SK-N-SH (cell line): ENCODE data around the gene ATG2A. TPM values are rescaled to one million over a fixed set of nuclear protein-coding genes. Genes with fewer than 3 reads are reported as not detected.

ENCODE experiments used
- CTCF ChIA-PET: fragments of 300-600, 350-600 bp; formaldehyde crosslinking; extraction: SDS; loops from one replicate; lab custom pipeline; 2021; lab: Yijun Ruan, JAX
- POLR2A ChIA-PET: fragments of 350-600 bp; sonication (Branson Sonifier 250); formaldehyde crosslinking; extraction: SDS; loops from one replicate; lab custom pipeline; 2020; ENCODE audit warnings: antibody characterized with exemption, inconsistent platforms; lab: Yijun Ruan, JAX
- DNase-seq: peaks from one replicate; pipeline ENCODE4 v3.0.0; 2012
- H2AFZ ChIP-seq: fragments of 200-600 bp; sonication (generic); 2 replicates; pipeline ENCODE4 v1.8.1; 2016; ENCODE audit warnings: antibody characterized with exemption, mild to moderate bottlenecking, low read depth
- H3F3A ChIP-seq: fragments of 200-600 bp; sonication (generic); replicated peaks from 2 replicates; pipeline ENCODE3; 2016; ENCODE audit warnings: antibody characterized with exemption, mild to moderate bottlenecking; ENCODE audit not compliant: insufficient read depth
- H3K27ac ChIP-seq, 2 experiments: fragments of 200-500 bp in 1 of 2; fragments of 200-600 bp in 1 of 2; sonication (Bioruptor generic) in 1 of 2; sonication (generic), shearing (Covaris generic) in 1 of 2; 2 replicates each; pipeline versions ENCODE4 v1.5.1 to v1.6.1; 2014 to 2016; ENCODE audit warnings: low read depth in 2 of 2, inconsistent platforms in 1 of 2, low read length in 1 of 2, mild to moderate bottlenecking in 1 of 2, mixed read lengths in 1 of 2
- H3K27me3 ChIP-seq: fragments of 200-600 bp; sonication (generic), shearing (Covaris generic); 2 replicates; pipeline ENCODE4 v1.6.1; 2016; ENCODE audit warnings: mixed run types; ENCODE audit not compliant: insufficient read depth
- H3K36me3 ChIP-seq, 2 experiments: fragments of 200-500 bp in 1 of 2; fragments of 200-600 bp in 1 of 2; sonication (Bioruptor generic) in 1 of 2; sonication (generic) in 1 of 2; replicated peaks in 1 of 2; 2 replicates each; pipeline versions ENCODE3 to v1.5.1; 2014 to 2016; ENCODE audit warnings: low read length in 1 of 2, mild to moderate bottlenecking in 1 of 2; ENCODE audit not compliant: insufficient read depth in 2 of 2, control insufficient read depth in 1 of 2
- H3K4me1 ChIP-seq, 2 experiments: fragments of 200-500 bp in 1 of 2; fragments of 200-600 bp in 1 of 2; sonication (Bioruptor generic) in 1 of 2; sonication (generic), shearing (Covaris generic) in 1 of 2; 2 replicates each; pipeline versions ENCODE4 v1.5.1 to v1.6.1; 2014 to 2016; ENCODE audit warnings: low read depth in 1 of 2, low read length in 1 of 2, mixed run types in 1 of 2; ENCODE audit not compliant: insufficient read depth in 2 of 2, control insufficient read depth in 1 of 2
- H3K4me2 ChIP-seq: fragments of 200-600 bp; sonication (generic), shearing (Covaris generic); 2 replicates; pipeline ENCODE4 v1.6.1; 2017; ENCODE audit warnings: mixed run types
- H3K4me3 ChIP-seq, 2 experiments: fragments of 200-500 bp in 1 of 2; fragments of 200-600 bp in 1 of 2; sonication (Bioruptor generic) in 1 of 2; sonication (generic), shearing (Covaris generic) in 1 of 2; 2 replicates each; pipeline versions ENCODE4 v1.5.1 to v1.8.1; 2014 to 2016; ENCODE audit warnings: low read depth in 2 of 2, inconsistent platforms in 1 of 2, low read length in 1 of 2, mild to moderate bottlenecking in 1 of 2, mixed read lengths in 1 of 2, moderate library complexity in 1 of 2
- H3K79me2 ChIP-seq: fragments of 200-600 bp; sonication (generic); 2 replicates; pipeline ENCODE4 v1.8.1; 2017; ENCODE audit warnings: mild to moderate bottlenecking; ENCODE audit not compliant: insufficient read depth
- H3K9ac ChIP-seq: fragments of 200-600 bp; sonication (generic); 2 replicates; pipeline ENCODE4 v1.6.1; 2017; ENCODE audit warnings: mixed run types
- H3K9me2 ChIP-seq: fragments of 200-600 bp; sonication (generic); 2 replicates; pipeline ENCODE4 v1.6.1; 2017; ENCODE audit warnings: mixed run types
- H3K9me3 ChIP-seq: fragments of 200-600 bp; sonication (generic); 2 replicates; pipeline ENCODE4 v1.6.1; 2017; ENCODE audit warnings: mixed run types, mild to moderate bottlenecking, moderate library complexity
- H4K20me1 ChIP-seq: fragments of 200-600 bp; sonication (generic); 2 replicates; pipeline ENCODE4 v1.6.1; 2017; ENCODE audit warnings: mild to moderate bottlenecking, mixed run types; ENCODE audit not compliant: insufficient read depth
- CHD2 ChIP-seq: fragments of 150-350 bp; IDR thresholded peaks from 2 replicates; pipeline ENCODE4 v1.6.1; 2018; ENCODE audit warnings: low read length; ENCODE audit not compliant: partially characterized antibody
- EP300 ChIP-seq, 2 experiments: IDR thresholded peaks; 2 replicates each; pipeline versions ENCODE4 v1.4.0 to v1.6.1; 2012; ENCODE audit warnings: borderline replicate concordance in 1 of 2, low read depth in 1 of 2, low read length in 1 of 2
- EZH2phosphoT487 ChIP-seq: fragments of 200-600 bp; sonication (generic); IDR thresholded peaks from 2 replicates; pipeline ENCODE4 v1.6.1; 2017; ENCODE audit warnings: low read depth, mixed run types, mild to moderate bottlenecking, antibody characterized with exemption, moderate library complexity, borderline replicate concordance
- FOSL2 ChIP-seq: IDR thresholded peaks from 2 replicates; pipeline ENCODE4 v1.4.0; 2012; ENCODE audit warnings: low read depth, mild to moderate bottlenecking, moderate library complexity, borderline replicate concordance
- FOXM1 ChIP-seq: IDR thresholded peaks from 2 replicates; pipeline ENCODE4 v1.4.0; 2012; ENCODE audit warnings: low read depth, mild to moderate bottlenecking
- GATA2 ChIP-seq: sonication (generic); formaldehyde crosslinking; IDR thresholded peaks from 2 replicates; pipeline ENCODE4 v1.5.0; 2020; ENCODE audit warnings: mild to moderate bottlenecking, missing genetic modification reagents
- IRF3 ChIP-seq: fragments of 150-350 bp; IDR thresholded peaks from 2 replicates; pipeline ENCODE4 v1.6.1; 2016; ENCODE audit warnings: mild to moderate bottlenecking, low read depth, low read length
- MEF2A ChIP-seq: IDR thresholded peaks from 2 replicates; pipeline ENCODE4 v1.4.0; 2012; ENCODE audit warnings: low read depth, borderline replicate concordance
- MXI1 ChIP-seq: IDR thresholded peaks from 2 replicates; pipeline ENCODE4 v1.6.1; 2012; ENCODE audit warnings: mild to moderate bottlenecking, low read depth, low read length, improper control_type of control experiment
- POLR2AphosphoS5 ChIP-seq: IDR thresholded peaks from 2 replicates; pipeline ENCODE4 v1.6.1; 2012; ENCODE audit warnings: low read depth, low read length
- RAD21 ChIP-seq: IDR thresholded peaks from 2 replicates; pipeline ENCODE4 v1.6.1; 2012; ENCODE audit warnings: mild to moderate bottlenecking, low read length
- RCOR1 ChIP-seq: fragments of 150-350 bp; IDR thresholded peaks from 2 replicates; pipeline ENCODE4 v1.6.1; 2017; ENCODE audit warnings: antibody characterized with exemption, low read length
- RFX5 ChIP-seq: IDR thresholded peaks from 2 replicates; pipeline ENCODE4 v1.6.1; 2012; ENCODE audit warnings: mild to moderate bottlenecking, improper control_type of control experiment, low read length
- SIN3A ChIP-seq: IDR thresholded peaks from 2 replicates; pipeline ENCODE4 v1.6.1; 2012; ENCODE audit warnings: low read depth, mild to moderate bottlenecking, low read length, moderate library complexity, borderline replicate concordance
- SMC3 ChIP-seq: IDR thresholded peaks from 2 replicates; pipeline ENCODE4 v1.6.1; 2012; ENCODE audit warnings: low read depth, low read length, improper control_type of control experiment
- TCF12 ChIP-seq: IDR thresholded peaks from 2 replicates; pipeline ENCODE4 v1.4.0; 2012
- TEAD4 ChIP-seq: IDR thresholded peaks from 2 replicates; pipeline ENCODE4 v1.4.0; 2012; ENCODE audit warnings: mild to moderate bottlenecking, borderline replicate concordance; ENCODE audit not compliant: insufficient read depth
- WGBS: methylation state at CpG from one replicate; pipeline ENCODE4 v1.1.6; 2017; ENCODE audit warnings: low lambda C conversion rate; 5-methylcytosine and 5-hydroxymethylcytosine counted together
- polyA plus RNA-seq, 3 experiments: library from polyadenylated mRNA; depleted of rRNA; stranded (reverse); fragments of >200 nt; gene quantifications; 2 replicates each; pipeline ENCODE4 v1.2.3, GENCODE V29; 2012
- TF ChIP-seq, protein P1 (sequence below): IDR thresholded peaks from 2 replicates; pipeline ENCODE4 v1.4.0; 2012; ENCODE audit warnings: low read depth, borderline replicate concordance
- TF ChIP-seq, protein P2 (sequence below): IDR thresholded peaks from 2 replicates; pipeline ENCODE4 v1.6.1; 2012; ENCODE audit warnings: mild to moderate bottlenecking, low read depth, low read length, moderate library complexity

ATG2A gene
- polyA plus RNA-seq, 1 of the 3 experiments (the other 2 are of a cell fraction), result 7.1 TPM

- TF ChIP-seq EZH2phosphoT487 (no peak), SIN3A (no peak), FOSL2 (no peak), MXI1 (no peak), TCF12 (no peak), EP300 (IDR thresholded peaks at IDR 0.05; ENCODE audit: borderline replicate concordance in 1 of 2, low read depth in 1 of 2, low read length in 1 of 2) (no peak), MEF2A (no peak), TEAD4 (no peak), SMC3 (no peak), IRF3 (no peak), RCOR1 (no peak), RFX5 (no peak), POLR2AphosphoS5 (no peak), FOXM1 (no peak), GATA2 (CRISPR knock-in tag) (no peak), CHD2 (no peak), RAD21 (no peak)
- TF ChIP-seq, protein P1, sequence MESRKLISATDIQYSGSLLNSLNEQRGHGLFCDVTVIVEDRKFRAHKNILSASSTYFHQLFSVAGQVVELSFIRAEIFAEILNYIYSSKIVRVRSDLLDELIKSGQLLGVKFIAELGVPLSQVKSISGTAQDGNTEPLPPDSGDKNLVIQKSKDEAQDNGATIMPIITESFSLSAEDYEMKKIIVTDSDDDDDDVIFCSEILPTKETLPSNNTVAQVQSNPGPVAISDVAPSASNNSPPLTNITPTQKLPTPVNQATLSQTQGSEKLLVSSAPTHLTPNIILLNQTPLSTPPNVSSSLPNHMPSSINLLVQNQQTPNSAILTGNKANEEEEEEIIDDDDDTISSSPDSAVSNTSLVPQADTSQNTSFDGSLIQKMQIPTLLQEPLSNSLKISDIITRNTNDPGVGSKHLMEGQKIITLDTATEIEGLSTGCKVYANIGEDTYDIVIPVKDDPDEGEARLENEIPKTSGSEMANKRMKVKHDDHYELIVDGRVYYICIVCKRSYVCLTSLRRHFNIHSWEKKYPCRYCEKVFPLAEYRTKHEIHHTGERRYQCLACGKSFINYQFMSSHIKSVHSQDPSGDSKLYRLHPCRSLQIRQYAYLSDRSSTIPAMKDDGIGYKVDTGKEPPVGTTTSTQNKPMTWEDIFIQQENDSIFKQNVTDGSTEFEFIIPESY, result no peak
- TF ChIP-seq, protein P2, sequence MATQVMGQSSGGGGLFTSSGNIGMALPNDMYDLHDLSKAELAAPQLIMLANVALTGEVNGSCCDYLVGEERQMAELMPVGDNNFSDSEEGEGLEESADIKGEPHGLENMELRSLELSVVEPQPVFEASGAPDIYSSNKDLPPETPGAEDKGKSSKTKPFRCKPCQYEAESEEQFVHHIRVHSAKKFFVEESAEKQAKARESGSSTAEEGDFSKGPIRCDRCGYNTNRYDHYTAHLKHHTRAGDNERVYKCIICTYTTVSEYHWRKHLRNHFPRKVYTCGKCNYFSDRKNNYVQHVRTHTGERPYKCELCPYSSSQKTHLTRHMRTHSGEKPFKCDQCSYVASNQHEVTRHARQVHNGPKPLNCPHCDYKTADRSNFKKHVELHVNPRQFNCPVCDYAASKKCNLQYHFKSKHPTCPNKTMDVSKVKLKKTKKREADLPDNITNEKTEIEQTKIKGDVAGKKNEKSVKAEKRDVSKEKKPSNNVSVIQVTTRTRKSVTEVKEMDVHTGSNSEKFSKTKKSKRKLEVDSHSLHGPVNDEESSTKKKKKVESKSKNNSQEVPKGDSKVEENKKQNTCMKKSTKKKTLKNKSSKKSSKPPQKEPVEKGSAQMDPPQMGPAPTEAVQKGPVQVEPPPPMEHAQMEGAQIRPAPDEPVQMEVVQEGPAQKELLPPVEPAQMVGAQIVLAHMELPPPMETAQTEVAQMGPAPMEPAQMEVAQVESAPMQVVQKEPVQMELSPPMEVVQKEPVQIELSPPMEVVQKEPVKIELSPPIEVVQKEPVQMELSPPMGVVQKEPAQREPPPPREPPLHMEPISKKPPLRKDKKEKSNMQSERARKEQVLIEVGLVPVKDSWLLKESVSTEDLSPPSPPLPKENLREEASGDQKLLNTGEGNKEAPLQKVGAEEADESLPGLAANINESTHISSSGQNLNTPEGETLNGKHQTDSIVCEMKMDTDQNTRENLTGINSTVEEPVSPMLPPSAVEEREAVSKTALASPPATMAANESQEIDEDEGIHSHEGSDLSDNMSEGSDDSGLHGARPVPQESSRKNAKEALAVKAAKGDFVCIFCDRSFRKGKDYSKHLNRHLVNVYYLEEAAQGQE, result no peak
- H3K27me3 ChIP-seq, result no peaks in the 10 kb centered on the region
- no CpG with 5 or more reads among the region's 24 CpGs for WGBS
- POLR2A ChIA-PET, result interaction anchor here (0.9 kb wide), 1 partner anchor 72 kb away, joined by 3 read pairs; the partner anchor contains the start of gene BATF2
- no peaks in the 10 kb centered on the region for H4K20me1 ChIP-seq
- H3K4me1 ChIP-seq, result peaks cover 0 to 22% of the 10 kb centered on the region in 2 experiments; a peak in 1 of 4 replicates
- H3K9me3 ChIP-seq, result no peaks in the 10 kb centered on the region
- peak overlapping the region; percentile 83 for H3K9ac ChIP-seq
- H3K4me3 ChIP-seq, result peak overlapping the region; percentile 67 to 93
- peak; percentile 72 for DNase-seq
- H2AFZ ChIP-seq, result peak overlapping the region; percentile 90; the same call in 1 of the 2 replicates
- no peaks in the 10 kb centered on the region for H3K9me2 ChIP-seq
- H3F3A ChIP-seq, result no peaks in the 10 kb centered on the region
- H3K79me2 ChIP-seq, result peaks cover 13% of the 10 kb centered on the region; the same call in 1 of the 2 replicates
- H3K4me2 ChIP-seq, result peak overlapping the region; percentile 79
- CTCF ChIA-PET, result interaction anchor here (0.8 to 2.0 kb wide), 5 partner anchors 19 to 89 kb away, joined by 3 to 14 read pairs (median 3); partner anchors contain the start of gene ARL2
- H3K27ac ChIP-seq, result peak overlapping the region in 1 of 2 experiments; percentile 95; a peak in 1 of 4 replicates
- peaks cover 0 to 13% of the 10 kb centered on the region in 2 experiments for H3K36me3 ChIP-seq
Measured at GRCh38 chr11:64924910-64925284, 7.9 kb upstream of the ATG2A start.
